PFSK-1 (cell line): ENCODE results near the gene SMG6.

Experiments
- FOXP2 ChIP-seq: optimal IDR thresholded peaks from 2 replicates; pipeline ENCODE3; 2011; ENCODE audit warnings: borderline replicate concordance, control low read depth, inconsistent platforms; ENCODE audit not compliant: insufficient read depth; ENCODE audit errors: extremely low read length, extremely low read depth
- POLR2AphosphoS5 ChIP-seq: IDR thresholded peaks from 2 replicates; pipeline ENCODE4 v1.6.1; 2012; ENCODE audit warnings: low read depth, mild to moderate bottlenecking, control low read depth, low read length, moderate library complexity
- REST ChIP-seq, 2 experiments: IDR thresholded peaks; 2 replicates each; pipeline versions ENCODE4 v1.6.1 to v1.8.0; 2011 to 2012; ENCODE audit warnings: low read depth in 2 of 2, low read length in 2 of 2, control low read depth in 1 of 2, inconsistent platforms in 1 of 2, mild to moderate bottlenecking in 1 of 2, moderate library complexity in 1 of 2; ENCODE audit not compliant: insufficient read depth in 1 of 2
- SIN3A ChIP-seq: IDR thresholded peaks from 2 replicates; pipeline ENCODE4 v1.6.1; 2012; ENCODE audit warnings: mild to moderate bottlenecking, low read length, moderate library complexity, borderline replicate concordance; ENCODE audit not compliant: insufficient read depth
- TAF1 ChIP-seq: IDR thresholded peaks from 2 replicates; pipeline ENCODE4 v1.6.1; 2012; ENCODE audit warnings: low read length, control low read depth, borderline replicate concordance; ENCODE audit not compliant: insufficient read depth

The SMG6 gene

GRCh38 chr17:2047590-2047989 is 256.0 kb downstream of the SMG6 start:
- TF ChIP-seq FOXP2 = no peak
- TF ChIP-seq REST (IDR thresholded peaks at IDR 0.05; ENCODE audit: insufficient read depth in 1 of 2, low read depth in 2 of 2, low read length in 2 of 2) = no peak
- no peak for TF ChIP-seq TAF1
- no peak for TF ChIP-seq SIN3A
- TF ChIP-seq POLR2AphosphoS5 = no peak

GRCh38 chr17:2044263-2044894 is 259.2 kb downstream of the SMG6 start:
- no peak for TF ChIP-seq SIN3A
- no peak for TF ChIP-seq POLR2AphosphoS5
- TF ChIP-seq REST (IDR thresholded peaks at IDR 0.05; ENCODE audit: insufficient read depth in 1 of 2, low read depth in 2 of 2, low read length in 2 of 2) = no peak
- no peak for TF ChIP-seq TAF1
- TF ChIP-seq FOXP2 = no peak

- TF ChIP-seq REST (IDR thresholded peaks at IDR 0.05; ENCODE audit: insufficient read depth in 1 of 2, low read depth in 2 of 2, low read length in 2 of 2) (no peak), FOXP2 (no peak), SIN3A (no peak), TAF1 (no peak)
These were observed 259.8 kb downstream of the SMG6 start for GRCh38 chr17:2043785-2044184.

- TF ChIP-seq FOXP2 (no peak), SIN3A (no peak), TAF1 (no peak), REST (IDR thresholded peaks at IDR 0.05; ENCODE audit: insufficient read depth in 1 of 2, low read depth in 2 of 2, low read length in 2 of 2) (no peak), POLR2AphosphoS5 (no peak)
These were observed 260.7 kb downstream of the SMG6 start for GRCh38 chr17:2042933-2043332.

- TF ChIP-seq FOXP2 = no peak
- no peak for TF ChIP-seq SIN3A
- TF ChIP-seq POLR2AphosphoS5 = no peak
- no peak for TF ChIP-seq TAF1
- no peak for TF ChIP-seq REST (IDR thresholded peaks at IDR 0.05; ENCODE audit: insufficient read depth in 1 of 2, low read depth in 2 of 2, low read length in 2 of 2)
These were observed 261.2 kb downstream of the SMG6 start for GRCh38 chr17:2042390-2042847.
